Keratinocyte (primary cell): Measurements from ENCODE around the gene RENBP. TPM values are rescaled to one million over a fixed set of nuclear protein-coding genes. Genes with fewer than 3 reads are reported as not detected.

Experiments
- DNase-seq: peaks from one replicate; pipeline ENCODE4 v3.0.0-alpha.2; 2011; ENCODE audit warnings: low read depth, missing footprints, low spot score
- FAIRE-seq: peaks from 2 replicates; lab custom pipeline; 2011; peaks lifted over from hg19 to GRCh38; lab: Jason Lieb, UNC
- H2AFZ ChIP-seq: 2 replicates; pipeline ENCODE4 v1.6.0; 2012; ENCODE audit warnings: low read length, control low read depth, inconsistent platforms; ENCODE audit not compliant: control insufficient read depth
- H3K27ac ChIP-seq: 2 replicates; pipeline ENCODE4 v1.5.1; 2011; ENCODE audit warnings: low read length; ENCODE audit not compliant: control insufficient read depth, insufficient read depth
- H3K27me3 ChIP-seq: 3 replicates; pipeline ENCODE4 v1.6.0; 2011; ENCODE audit warnings: low read length; ENCODE audit not compliant: control insufficient read depth, insufficient read depth; ENCODE audit errors: extremely low read depth
- H3K36me3 ChIP-seq, 2 experiments: 2 replicates in 1 of 2; 3 replicates in 1 of 2; pipeline ENCODE4 v1.5.1; 2011; ENCODE audit warnings: low read length in 2 of 2, mild to moderate bottlenecking in 1 of 2; ENCODE audit not compliant: control insufficient read depth in 2 of 2, insufficient read depth in 2 of 2; ENCODE audit errors: extremely low read depth in 1 of 2
- H3K4me1 ChIP-seq: 3 replicates; pipeline ENCODE4 v1.5.1; 2011; ENCODE audit warnings: low read length; ENCODE audit not compliant: control insufficient read depth, insufficient read depth; ENCODE audit errors: extremely low read depth
- H3K4me2 ChIP-seq: 3 replicates; pipeline ENCODE4 v1.6.0; 2011; ENCODE audit warnings: low read depth, low read length; ENCODE audit not compliant: control insufficient read depth, insufficient read depth; ENCODE audit errors: extremely low read depth
- H3K4me3 ChIP-seq, 3 experiments: fragments of 200-600 bp in 1 of 3; sonication (generic) in 1 of 3; 2 replicates in 2 of 3; 3 replicates in 1 of 3; pipeline ENCODE4 v1.5.1; 2011 to 2016; ENCODE audit warnings: low read length in 3 of 3, mild to moderate bottlenecking in 3 of 3, control low read depth in 2 of 3, inconsistent platforms in 1 of 3, low read depth in 1 of 3, mixed read lengths in 1 of 3, mixed run types in 1 of 3, moderate library complexity in 1 of 3; ENCODE audit not compliant: control insufficient read depth in 2 of 3, insufficient read depth in 2 of 3; ENCODE audit errors: extremely low read depth in 1 of 3
- H3K79me2 ChIP-seq: 2 replicates; pipeline ENCODE4 v1.6.0; 2012; ENCODE audit warnings: low read length; ENCODE audit not compliant: control insufficient read depth, insufficient read depth
- H3K9ac ChIP-seq: 3 replicates; pipeline ENCODE4 v1.6.0; 2011; ENCODE audit warnings: low read length; ENCODE audit not compliant: control insufficient read depth, insufficient read depth; ENCODE audit errors: extremely low read depth
- H3K9me1 ChIP-seq: 3 replicates; pipeline ENCODE4 v1.6.0; 2011; ENCODE audit warnings: low read length; ENCODE audit not compliant: control insufficient read depth, insufficient read depth; ENCODE audit errors: extremely low read depth
- H3K9me3 ChIP-seq: 2 replicates; pipeline ENCODE4 v1.5.1; 2012; ENCODE audit warnings: low read depth, low read length; ENCODE audit not compliant: control insufficient read depth
- H4K20me1 ChIP-seq: 3 replicates; pipeline ENCODE4 v1.6.0; 2011; ENCODE audit warnings: low read length; ENCODE audit not compliant: control insufficient read depth, insufficient read depth; ENCODE audit errors: extremely low read depth
- CTCF ChIP-seq, 3 experiments: IDR thresholded peaks in 1 of 3; conservative IDR thresholded peaks in 1 of 3; optimal IDR thresholded peaks in 1 of 3; 2 replicates in 2 of 3; 3 replicates in 1 of 3; pipeline versions ENCODE3 to v1.5.1; 2011; ENCODE audit warnings: low read length in 3 of 3, mild to moderate bottlenecking in 3 of 3, moderate library complexity in 2 of 3, control low read depth in 1 of 3, inconsistent platforms in 1 of 3; ENCODE audit not compliant: insufficient read depth in 2 of 3; ENCODE audit errors: extremely low read depth in 1 of 3
- EZH2 ChIP-seq: IDR thresholded peaks from one replicate; pipeline ENCODE4 v1.6.1; 2012; ENCODE audit warnings: inconsistent platforms, mild to moderate bottlenecking, low read length, moderate library complexity
- dilution Hi-C: fragments of 300-500 bp; cut with MboI; formaldehyde crosslinking; loops from one replicate; pipeline ENCODE4 v1.7.0; 2020; ENCODE audit warnings: low sequenced_read_pairs; ENCODE audit not compliant: extremely low pct_ligation_motif_present
- polyA plus RNA-seq, 5 experiments: library from polyadenylated mRNA; depleted of rRNA in 3 of 5; stranded (reverse) in 3 of 5; stranded (forward) in 1 of 5; unstranded in 1 of 5; fragments of >200 nt; gene quantifications; 1 replicate in 1 of 5; 2 replicates in 3 of 5; 3 replicates in 1 of 5; pipeline versions ENCODE4 v1.2.1 to v1.2.3, GENCODE V29; 2011 to 2012; ENCODE audit warnings: missing spikeins in 2 of 5, low read depth in 1 of 5, low replicate concordance in 1 of 5

Gene RENBP
- polyA plus RNA-seq, 1 donor (not counting 4 experiments of a cell fraction or from before 2014, with no cell fraction given) = 0.16 TPM

DNA sequence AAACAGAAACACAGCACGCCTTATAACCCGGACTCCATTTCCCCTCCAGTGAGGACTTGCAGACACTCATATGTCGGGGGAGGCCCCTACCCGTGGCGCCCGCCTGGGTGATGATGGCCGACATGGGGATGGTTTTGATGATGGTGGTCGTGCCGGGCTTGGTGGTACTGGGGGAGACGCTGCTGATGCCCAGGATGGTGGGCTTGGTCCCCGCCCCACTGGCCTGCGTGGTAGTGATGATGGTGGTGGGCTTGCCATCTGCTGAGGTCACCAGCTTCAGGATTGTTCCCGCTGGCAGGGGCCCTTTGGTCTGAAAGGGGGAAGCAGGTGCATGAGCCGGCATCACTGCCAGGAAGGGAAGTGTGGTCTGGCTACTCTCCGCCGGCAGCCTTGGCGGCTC is 12.8 kb upstream of the RENBP start:
- no peaks in the 10 kb centered on the region for H3K27me3 ChIP-seq
- DNase-seq (no peak), FAIRE-seq (no peak)
- no peaks in the 10 kb centered on the region for H3K9me1 ChIP-seq
- peaks cover 2% of the 10 kb centered on the region for H3K79me2 ChIP-seq
- no peaks in the 10 kb centered on the region for H4K20me1 ChIP-seq
- H3K9me3 ChIP-seq = no peaks in the 10 kb centered on the region
- H3K4me1 ChIP-seq = no peaks in the 10 kb centered on the region
- dilution Hi-C loops = no loop called here
- H3K36me3 ChIP-seq = peaks cover 27 to 64% of the 10 kb centered on the region in 2 experiments
- H3K4me2 ChIP-seq = no peak overlapping the region
- H2AFZ ChIP-seq = no peak overlapping the region
- no peak for TF ChIP-seq EZH2
- TF ChIP-seq CTCF (optimal IDR thresholded peaks at IDR 0.05 in 1 of 3, IDR thresholded peaks at IDR 0.05 in 1 of 3, conservative IDR thresholded peaks at IDR 0.05 in 1 of 3; ENCODE audit: extremely low read depth in 1 of 3, insufficient read depth in 2 of 3, low read length in 3 of 3) = no peak
- H3K9ac ChIP-seq = no peak overlapping the region
- no peak overlapping the region for H3K27ac ChIP-seq
- no peak overlapping the region for H3K4me3 ChIP-seq

DNA sequence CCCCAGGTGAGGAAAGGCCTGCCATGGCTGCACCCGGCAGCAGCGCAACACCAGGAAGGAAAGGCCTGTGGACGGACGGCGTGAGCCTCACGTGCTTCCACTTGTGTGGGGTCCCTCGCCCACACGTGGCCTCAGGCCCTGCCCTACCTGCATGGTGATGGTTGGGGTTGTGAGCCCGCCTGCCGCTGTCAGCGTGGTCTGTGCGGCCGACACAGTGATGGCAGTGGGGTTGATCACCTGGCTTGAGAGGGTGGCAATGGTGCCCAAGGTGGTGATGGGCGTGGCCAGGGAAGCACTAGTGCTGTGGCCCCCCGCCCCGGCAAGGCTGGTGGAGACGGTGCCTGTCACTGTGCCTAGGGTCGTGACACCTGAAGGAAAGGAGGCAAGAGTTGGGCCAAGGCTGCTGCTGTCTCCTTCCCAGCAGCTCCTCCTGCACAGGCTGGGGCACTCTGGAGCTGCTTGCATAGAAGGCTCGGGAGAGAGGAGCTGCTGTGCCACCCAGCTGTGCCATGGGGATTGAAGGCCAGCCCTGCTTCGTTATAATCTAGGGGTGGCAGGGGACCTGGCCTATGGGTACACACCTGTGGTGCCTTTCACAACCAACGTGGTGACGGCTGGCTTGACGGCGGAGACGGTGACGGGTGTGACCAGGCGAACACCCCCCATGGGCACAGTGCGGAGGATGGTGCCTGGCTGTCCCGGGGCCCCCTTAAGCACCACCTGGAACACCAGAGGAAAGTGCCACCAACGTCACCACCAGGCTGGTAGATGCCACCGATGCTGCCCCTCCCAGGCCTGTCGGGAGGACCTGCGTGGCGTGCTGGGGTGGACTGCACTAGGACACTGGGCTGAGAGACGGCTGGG is 11.8 kb upstream of the RENBP start:
- dilution Hi-C loops = no loop called here
- Histone ChIP-seq H3K27me3 (no peaks in the 10 kb centered on the region), H3K4me3 (no peak overlapping the region), H3K4me2 (no peak overlapping the region), H3K9ac (no peak overlapping the region), H3K79me2 (no peaks in the 10 kb centered on the region), H4K20me1 (no peaks in the 10 kb centered on the region), H3K4me1 (no peaks in the 10 kb centered on the region), H2AFZ (no peak overlapping the region), H3K9me1 (no peaks in the 10 kb centered on the region), H3K36me3 (peaks cover 29 to 55% of the 10 kb centered on the region in 2 experiments), H3K27ac (no peak overlapping the region), H3K9me3 (no peaks in the 10 kb centered on the region)
- no peak for DNase-seq
- TF ChIP-seq EZH2 = no peak
- TF ChIP-seq CTCF (optimal IDR thresholded peaks at IDR 0.05 in 1 of 3, IDR thresholded peaks at IDR 0.05 in 1 of 3, conservative IDR thresholded peaks at IDR 0.05 in 1 of 3; ENCODE audit: extremely low read depth in 1 of 3, insufficient read depth in 2 of 3, low read length in 3 of 3) = no peak
- no peak for FAIRE-seq
